Measurements from ENCODE around the gene ANXA11. TPM values are rescaled to one million over a fixed set of nuclear protein-coding genes. Genes with fewer than 3 reads are reported as not detected.

Gene ANXA11
- 58.7 and 60.1 TPM in 2 replicates for total RNA-seq

GRCh38 chr10:80205477-80206276, at the start of gene ANXA11:
Gene ANXA11, minus strand, starts transcription at chr10:80205537. Its CDS starts 32,676 bp downstream, at chr10:80172861.

GRCh38 chr10:80132299-80133139, 72.8 kb downstream of the ANXA11 start, which contains the start of gene PLAC9:
Gene PLAC9, plus strand, starts transcription at chr10:80132730. Its CDS starts 33 bp downstream, at chr10:80132763.

Small RNAs within 50 kb of the gene (small RNA-seq; reads per million reads assigned to genes)
- not detected for gene RPS12P2

Other genes with a start within 250 kb of the ANXA11 start
- 5.3 and 5.9 TPM in 2 replicates for gene TMEM254, start 126.9 kb downstream of the ANXA11 start, total RNA-seq
- 2.3 and 2.5 TPM in 2 replicates for gene PLAC9, start 72.8 kb downstream of the ANXA11 start, total RNA-seq
- gene MAT1A, start 84.1 kb upstream of the ANXA11 start, total RNA-seq, result not detected in 2 replicates
- gene DYDC1, start 151.2 kb upstream of the ANXA11 start, total RNA-seq, result not detected in 2 replicates
- not detected in 2 replicates for gene DYDC2, start 151.2 kb upstream of the ANXA11 start, total RNA-seq
- 156 and 173 TPM in 2 replicates for gene PRXL2A, start 203.0 kb upstream of the ANXA11 start, total RNA-seq
- 135 and 150 TPM in 2 replicates for gene TSPAN14, start 248.8 kb upstream of the ANXA11 start, total RNA-seq

Measured in vein endothelial cell (primary cell).